GM12864 (cell line): ENCODE measurements around the gene LRRC74B.

ENCODE experiments used
- DNase-seq: peaks from one replicate; pipeline ENCODE4 v3.0.0-alpha.2; 2011; ENCODE audit warnings: low read depth
- H3K4me3 ChIP-seq: 2 replicates; pipeline ENCODE4 v1.5.1; 2011; ENCODE audit warnings: mild to moderate bottlenecking, low read depth, low read length, control low read depth
- CTCF ChIP-seq: IDR thresholded peaks from 2 replicates; pipeline ENCODE4 v1.5.1; 2011; ENCODE audit warnings: low read depth, mild to moderate bottlenecking, moderate library complexity, low read length, control low read depth, inconsistent platforms; ENCODE audit errors: missing control alignments

LRRC74B gene

DNA sequence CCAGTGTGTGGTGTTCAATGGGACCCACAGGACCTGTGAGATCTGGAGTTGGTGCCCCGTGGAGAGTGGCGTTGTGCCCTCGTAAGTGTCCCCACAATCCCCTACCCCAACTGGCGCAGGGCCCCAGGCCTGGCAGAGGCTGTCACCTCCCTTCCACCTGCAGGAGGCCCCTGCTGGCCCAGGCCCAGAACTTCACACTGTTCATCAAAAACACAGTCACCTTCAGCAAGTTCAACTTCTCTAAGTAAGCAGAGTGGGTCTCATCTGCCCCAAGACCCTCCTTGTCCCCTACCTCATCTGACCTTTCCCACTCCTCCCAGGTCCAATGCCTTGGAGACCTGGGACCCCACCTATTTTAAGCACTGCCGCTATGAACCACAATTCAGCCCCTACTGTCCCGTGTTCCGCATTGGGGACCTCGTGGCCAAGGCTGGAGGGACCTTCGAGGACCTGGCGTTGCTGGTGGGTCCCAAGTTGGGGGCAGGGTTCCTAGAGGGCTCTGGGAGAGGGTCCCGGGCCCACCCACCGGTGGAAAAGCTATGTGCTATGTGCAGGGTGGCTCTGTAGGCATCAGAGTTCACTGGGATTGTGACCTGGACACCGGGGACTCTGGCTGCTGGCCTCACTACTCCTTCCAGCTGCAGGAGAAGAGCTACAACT, 22.7 kb upstream of the LRRC74B start:
- peak; percentile 47 for TF ChIP-seq CTCF
- no peak overlapping the region for H3K4me3 ChIP-seq
- DNase-seq = no peak

DNA sequence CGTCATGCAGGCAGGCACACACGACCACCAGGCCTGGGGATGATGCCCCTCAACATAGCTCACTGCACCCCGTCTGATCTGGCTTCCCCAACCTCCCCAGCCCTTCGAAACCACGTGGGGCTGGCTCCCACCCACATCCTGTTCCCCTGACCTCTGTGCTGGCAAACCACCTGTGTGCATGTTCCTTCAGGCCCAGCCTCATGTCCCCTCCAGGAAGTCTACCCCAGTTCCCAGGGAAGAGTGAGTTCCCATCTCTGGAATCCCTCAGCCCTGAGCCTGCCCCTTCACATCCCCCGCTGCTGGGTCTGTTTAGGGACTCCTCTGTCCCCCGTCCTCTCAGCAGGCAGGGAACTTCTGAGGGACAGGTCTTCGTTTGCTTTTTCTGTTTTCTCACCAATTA, 20.5 kb upstream of the LRRC74B start:
- H3K4me3 ChIP-seq = no peak overlapping the region
- DNase-seq = no peak
- TF ChIP-seq CTCF = no peak

DNA sequence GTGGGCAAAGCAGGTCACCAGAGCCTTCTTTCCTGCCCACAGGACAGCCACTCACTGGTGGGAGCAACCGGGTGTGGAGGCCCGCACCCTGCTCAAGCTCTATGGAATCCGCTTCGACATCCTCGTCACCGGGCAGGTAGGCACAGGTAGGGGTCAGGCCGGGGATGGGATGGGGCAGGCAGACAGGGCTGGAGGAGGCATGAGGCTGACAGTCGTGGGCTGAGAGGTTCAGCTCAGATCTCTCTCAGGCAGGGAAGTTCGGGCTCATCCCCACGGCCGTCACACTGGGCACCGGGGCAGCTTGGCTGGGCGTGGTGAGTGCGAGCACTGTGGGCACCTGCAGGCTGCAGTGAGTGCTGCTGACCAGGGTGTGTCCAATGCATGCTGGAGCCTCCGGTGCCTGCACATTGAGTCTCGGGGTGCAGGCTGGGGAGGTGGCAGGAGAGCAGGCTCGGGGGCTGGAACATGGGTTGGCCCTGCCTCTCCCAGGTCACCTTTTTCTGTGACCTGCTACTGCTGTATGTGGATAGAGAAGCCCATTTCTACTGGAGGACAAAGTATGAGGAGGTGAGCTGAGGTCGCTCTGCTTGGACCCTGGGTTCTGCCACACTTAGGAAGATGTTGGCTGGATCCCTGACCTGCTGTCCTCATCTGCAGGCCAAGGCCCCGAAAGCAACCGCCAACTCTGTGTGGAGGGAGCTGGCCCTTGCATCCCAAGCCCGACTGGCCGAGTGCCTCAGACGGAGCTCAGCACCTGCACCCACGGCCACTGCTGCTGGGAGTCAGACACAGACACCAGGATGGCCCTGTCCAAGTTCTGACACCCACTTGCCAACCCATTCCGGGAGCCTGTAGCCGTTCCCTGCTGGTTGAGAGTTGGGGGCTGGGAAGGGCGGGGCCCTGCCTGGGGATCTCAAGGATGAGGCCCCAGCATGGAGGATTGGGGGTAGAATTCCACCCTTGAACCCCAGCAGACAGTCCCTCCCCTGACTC, 19.7 kb upstream of the LRRC74B start:
- no peak for TF ChIP-seq CTCF
- no peak overlapping the region for H3K4me3 ChIP-seq
- DNase-seq = no peak

DNA sequence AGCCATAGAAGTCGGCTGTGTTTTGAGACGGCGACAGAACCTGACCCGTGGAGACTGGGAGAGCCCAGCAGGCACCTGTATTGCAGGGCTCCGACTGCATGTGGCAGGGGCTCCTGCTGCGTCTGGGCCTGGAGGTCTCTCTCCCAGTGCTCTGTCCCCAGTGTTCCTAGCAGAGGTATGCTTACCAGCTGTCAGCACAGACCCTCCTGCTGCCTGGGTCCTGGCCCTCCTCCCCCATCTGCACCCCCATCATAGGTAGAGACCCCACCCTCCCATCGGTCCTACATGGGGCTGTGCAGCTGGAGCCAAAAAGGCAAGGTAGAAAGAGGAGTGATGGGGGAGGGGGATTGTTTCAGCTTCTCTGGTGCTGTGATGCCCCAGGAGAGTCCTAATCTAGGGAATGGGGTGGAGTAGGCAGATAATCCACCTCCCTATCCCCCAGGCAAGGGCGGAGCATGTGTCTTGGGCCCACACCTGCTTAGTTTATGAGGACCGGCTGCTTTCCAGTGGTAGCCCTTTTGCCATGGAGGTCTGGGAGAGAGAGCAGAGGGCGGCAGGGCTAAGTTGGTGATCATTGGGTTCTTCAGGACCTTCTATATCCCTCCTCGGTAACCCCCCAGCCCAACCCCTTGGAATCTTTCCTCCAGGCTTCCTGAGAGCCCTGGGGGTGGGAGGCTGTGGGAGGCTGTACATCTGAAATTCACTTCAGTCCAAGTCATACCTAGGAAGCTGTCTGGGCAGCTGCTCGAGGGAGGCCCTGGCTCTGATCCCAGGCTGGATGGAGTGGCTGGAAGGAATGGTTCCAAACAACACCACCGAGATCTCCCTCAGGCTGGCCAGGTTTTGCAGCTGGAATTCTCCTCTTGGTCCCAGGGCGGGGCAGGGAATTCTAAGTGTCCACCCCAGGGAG, 18.7 kb upstream of the LRRC74B start:
- DNase-seq = no peak
- no peak overlapping the region for H3K4me3 ChIP-seq
- no peak for TF ChIP-seq CTCF

GRCh38 chr22:21028277-21029251, 17.2 kb upstream of the LRRC74B start:
- no peak for TF ChIP-seq CTCF
- DNase-seq = no peak
- H3K4me3 ChIP-seq = no peak overlapping the region
